NCI-H2171 (cell line): ENCODE results near the gene MEIS1.
"Not testable (repeated sequence)": the region's sequence is repeated elsewhere in the genome, so short reads cannot be mapped to it uniquely, and the experiment has no call there.

Experiments
- DNase-seq: peaks from one replicate; lab custom pipeline; 2025; lab: John Stamatoyannopoulos, UW

Gene MEIS1

DNA sequence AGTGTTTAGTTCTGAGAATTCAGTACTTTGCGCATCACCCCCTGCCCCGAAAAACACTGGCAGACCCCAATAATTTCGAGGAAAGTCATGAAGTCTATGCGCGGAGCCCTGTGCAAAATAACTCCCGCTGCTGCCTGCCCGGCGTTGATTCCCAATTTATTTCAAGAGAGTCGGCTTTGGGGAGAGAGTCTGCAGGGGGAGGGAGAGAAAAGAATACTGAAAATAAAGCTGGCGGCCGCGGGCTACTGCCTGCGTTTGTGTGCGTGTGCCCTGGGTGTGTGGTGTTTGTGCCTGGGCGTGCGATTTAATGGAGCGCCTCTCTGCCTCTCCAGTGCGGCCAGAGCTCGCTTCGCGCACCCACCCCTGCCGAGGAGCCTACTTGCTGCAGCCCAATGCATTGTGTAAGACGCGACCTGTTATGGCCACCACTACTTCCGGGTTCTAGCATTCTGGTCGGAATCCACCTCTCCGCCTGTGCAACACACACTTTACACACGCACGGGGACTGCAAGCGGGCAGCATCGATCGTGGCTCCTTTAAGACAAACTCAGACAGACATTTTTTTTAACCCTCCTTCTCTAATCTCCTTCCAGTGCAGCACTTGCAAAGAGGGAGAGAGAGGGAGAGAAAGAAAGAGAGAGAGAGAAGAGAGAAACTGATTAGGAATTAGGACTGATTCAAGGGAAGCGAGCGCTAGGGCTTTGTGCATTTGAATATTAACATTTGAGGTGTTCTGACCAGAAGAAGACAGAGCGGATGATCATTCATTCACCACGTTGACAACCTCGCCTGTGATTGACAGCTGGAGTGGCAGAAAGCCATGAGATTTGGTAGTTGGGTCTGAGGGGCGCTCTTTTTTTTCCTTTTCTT, at the start of gene MEIS1:
TSS of gene MEIS1 (plus strand) at position 447 of the 870 bp plus-strand sequence. CDS start 732 bp downstream, outside the sequence.
- peak; percentile 86 for DNase-seq

DNA sequence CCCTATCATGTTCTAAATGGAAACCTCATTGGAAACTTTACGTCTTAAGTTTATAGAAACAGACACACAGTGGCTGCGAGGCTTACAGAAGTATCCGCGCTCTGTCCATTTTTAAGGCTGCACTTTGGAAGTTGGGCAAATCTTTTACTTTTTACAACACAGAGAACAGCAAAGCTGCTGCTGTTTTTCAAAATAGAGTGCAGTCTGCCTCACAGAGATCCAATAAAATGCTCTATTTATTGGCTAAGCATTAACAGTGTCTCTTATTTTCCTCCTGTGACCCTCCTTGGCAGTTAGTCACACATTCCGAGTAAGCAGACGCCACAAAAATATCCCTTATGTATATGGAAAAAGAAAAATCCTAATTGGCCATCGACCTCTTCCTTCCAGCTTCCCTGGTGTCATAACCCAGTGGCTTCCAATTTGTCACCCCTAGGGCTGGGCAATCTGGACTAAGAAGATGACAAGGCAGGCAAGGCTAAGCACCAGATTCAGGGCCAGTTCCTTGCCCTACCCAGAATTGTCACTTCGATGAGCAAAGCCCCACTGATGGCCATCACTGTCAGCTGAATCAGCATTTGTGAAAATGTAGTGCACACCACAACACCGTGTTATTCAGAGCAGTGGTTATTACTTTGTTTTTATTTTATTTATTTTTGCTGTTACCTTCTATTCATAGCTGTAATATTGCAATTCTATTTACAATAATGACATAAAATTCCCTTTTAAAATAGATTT, 47.7 kb upstream of the MEIS1 start:
- DNase-seq, result no peak

DNA sequence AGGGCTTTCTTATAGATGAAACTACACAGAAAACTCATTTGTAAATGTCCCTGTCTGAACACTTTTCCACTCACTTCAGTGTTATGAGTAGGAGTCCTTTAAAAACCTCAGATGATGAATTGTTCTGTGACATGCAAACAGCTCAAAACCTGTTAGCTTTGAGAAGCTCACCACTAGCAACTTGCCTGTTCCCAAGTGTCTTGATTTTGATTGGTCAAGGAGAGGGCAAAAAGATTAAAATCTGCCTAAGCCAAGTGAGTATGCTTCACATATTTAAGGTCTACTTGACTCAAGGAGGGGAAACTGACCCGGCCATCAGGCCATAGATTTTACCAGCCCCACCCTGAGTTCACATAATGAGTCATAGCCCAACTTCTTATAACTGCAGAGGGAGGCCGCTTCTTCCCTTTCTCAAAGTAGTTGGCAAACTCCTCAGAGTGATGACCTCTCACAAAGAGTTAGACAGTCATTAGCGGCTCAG, 45.2 kb upstream of the MEIS1 start:
- no peak for DNase-seq

DNA sequence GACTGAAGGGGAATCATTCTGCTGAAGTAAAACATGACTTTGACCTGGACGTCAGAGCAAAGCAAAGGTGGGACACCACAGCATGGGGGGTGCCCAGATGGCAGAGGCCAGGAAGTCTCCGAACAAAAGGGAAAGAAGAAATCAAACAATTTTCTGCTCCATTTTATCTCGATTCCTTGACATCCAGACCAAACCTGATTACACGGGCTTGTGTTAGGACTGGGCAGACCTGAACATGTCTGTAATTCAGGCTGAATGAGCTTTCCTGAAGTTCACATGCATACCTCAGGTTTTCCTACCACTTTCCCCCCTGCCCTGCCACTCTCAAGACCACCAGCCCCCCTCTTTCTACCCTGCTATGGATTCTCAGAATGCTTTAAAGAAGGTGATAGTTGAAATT, 44.8 kb upstream of the MEIS1 start:
- DNase-seq, result no peak

DNA sequence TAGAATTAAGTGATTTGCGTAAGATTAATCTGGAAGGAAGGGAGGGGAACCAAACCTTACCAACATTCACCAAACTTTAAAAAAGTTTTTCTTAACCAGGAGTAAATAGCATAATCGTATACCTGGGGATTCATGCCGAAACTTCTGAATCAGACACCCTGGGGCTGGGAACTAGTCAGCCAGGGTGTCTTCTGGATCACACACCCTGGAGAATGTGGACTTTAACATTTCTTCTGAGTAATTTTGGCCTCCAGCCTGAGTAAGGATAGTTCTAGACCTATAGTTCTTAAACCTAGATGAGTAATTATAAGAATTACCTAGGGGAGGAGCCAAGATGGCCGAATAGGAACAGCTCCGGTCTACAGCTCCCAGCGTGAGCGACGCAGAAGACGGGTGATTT, 44.1 kb upstream of the MEIS1 start:
- DNase-seq, result no peak

DNA sequence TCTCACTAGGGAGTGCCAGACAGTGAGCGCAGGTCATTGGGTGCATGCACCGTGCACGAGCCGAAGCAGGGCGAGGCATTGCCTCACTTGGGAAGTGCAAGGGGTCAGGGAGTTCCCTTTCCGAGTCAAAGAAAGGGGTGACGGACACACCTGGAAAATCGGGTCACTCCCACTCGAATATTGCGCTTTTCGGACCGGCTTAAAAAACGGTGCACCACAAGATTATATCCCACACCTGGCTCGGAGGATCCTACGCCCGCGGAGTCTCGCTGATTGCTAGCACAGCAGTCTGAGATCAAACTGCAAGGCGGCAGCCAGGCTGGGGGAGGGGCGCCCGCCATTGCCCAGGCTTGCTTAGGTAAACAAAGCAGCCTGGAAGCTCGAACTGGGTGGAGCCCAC, 43.7 kb upstream of the MEIS1 start:
- DNase-seq, result not testable (repeated sequence)

DNA sequence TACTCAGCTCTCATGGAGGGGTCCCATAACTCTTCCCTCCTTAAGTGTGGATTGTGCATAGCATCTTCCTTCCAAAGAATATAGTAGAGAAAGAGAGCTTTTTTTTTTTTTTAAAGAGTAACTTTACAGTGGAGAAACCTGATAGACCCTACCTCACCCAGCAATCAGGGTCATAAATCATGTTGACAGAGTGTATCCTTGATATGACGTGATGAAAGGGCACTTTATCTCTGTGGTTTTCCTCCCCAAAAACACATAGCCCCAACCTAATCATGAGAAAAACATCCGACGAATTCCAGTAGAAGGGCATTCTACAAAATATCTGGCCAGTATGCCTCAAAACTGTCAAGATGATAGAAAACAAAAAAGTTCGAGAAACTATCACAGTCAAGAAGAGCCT, 29.5 kb upstream of the MEIS1 start:
- no peak for DNase-seq

DNA sequence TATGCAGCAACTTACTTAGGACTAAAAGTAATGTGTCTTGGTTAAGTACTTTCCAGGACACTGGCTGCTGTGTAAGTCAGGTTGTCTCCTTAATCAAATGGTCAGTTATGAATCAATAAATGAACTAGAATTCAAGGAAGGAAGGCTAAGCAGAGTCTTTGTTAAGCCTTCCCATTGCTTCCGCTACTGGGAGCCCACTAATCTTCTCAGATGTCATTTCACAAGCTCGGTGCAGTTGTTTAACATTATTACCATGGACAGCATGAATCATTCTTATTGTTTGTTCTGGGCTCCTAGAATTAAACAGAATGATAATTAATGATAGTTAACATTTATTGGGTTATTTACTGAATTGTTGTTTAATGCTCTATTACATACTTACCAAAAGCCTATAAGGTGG, 26.0 kb upstream of the MEIS1 start:
- no peak for DNase-seq

DNA sequence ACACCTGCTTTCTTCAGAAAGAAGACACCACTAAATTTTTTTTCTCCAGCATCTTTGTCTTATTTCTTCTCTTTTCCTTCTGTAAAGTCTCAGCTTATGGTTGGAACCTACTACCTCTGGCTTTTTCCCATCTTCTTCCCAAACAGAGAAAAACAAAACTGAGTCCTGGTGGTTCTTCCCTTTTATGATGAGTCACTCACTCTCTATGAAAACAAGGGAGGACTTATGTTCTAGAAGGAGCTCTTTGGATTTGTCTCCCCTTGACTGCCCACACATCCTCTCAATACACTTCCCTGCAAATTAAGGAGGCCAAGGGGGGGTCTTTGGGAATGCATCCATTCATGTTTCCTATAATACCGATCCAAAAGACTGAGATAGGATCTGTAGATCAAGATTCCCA, 22.1 kb upstream of the MEIS1 start:
- no peak for DNase-seq

DNA sequence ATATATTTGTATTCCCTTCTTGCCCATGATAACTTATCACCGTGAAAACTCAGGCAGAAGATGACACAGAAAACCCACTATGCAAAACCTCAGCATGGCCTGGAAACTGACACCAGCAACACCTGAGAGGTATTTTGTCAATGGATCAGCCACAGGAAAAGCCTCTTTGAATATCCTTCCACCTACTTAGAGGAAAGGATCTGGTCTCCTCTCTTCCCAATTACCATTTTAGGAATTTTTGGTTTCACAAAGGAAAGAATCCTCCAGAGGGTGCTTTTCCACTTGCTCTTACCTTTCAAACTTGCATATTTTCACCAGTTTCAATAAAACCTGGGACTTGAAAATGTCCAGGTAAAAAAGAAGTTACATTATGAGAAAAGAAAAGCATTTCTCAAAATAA, 20.0 kb upstream of the MEIS1 start:
- DNase-seq, result no peak

DNA sequence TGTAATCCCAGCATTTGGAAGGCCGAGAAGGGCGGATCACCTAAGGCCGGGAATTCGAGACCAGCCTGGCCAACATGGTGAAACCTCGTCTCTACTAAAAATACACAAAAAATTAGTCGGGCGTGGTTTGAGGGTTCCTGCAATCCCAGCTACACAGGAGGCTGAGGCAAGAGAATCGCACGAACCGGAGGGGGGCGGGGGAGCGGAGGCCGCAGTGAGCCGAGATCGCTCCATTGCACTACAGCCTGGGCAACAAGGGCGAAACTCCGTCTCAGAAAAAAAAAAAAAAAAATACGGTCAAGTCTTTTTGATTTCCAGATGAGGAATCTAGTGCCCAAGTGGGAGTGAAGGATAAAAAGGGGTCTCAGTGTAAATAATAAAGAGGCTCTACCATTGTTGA, 16.5 kb upstream of the MEIS1 start:
- no peak for DNase-seq

DNA sequence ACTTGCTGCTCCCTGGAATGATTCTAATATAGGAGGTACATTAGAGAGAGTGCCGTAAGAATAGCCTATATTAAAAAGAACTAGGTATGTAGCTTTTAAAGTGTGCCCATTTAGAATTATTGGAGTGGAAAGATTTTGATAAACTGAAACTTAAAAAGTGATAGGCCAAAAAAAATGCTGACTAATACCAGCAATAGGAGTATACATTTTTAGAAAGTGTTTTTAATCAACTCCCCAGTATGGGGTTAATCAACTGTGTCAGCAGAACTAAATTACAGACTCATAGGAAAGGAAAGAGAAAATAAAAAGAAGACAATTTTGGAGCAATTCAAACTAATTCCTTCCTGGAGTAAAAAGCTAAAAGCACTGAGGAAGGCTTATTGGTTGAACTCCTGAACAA, 13.3 kb upstream of the MEIS1 start:
- DNase-seq, result no peak

DNA sequence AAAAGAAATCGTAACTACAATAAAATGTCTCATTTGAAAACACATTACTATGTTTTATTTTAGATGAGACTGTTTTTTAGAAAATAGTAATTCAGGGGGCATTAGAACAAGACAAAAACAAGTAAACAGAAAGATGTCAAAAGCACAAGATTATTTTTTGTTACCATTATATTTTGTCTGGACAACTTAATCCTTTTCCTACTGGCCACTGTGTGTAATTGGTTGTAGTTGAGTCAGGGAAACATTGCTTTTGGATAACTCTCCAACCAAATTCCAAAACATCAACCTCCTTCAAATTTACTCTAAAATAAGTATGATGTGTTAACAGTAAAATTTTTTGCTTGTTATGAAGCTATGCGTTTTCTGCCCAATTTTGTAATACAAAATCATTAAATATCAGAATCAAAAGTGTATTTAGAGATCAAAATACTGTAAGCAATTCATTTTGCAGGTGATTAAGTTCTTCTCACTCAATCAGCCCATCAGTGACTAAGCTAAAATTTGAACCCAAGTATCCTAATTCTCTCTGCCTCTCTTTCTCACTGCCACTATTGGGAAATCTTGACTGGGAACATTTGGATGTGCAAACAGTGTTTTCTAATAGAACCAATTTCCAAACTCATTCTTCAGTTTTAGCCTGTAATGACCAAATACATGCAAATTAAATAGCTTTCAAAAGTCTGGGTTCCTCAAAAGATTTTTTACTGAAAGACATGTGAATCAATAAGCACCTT, 11.4 kb upstream of the MEIS1 start:
- no peak for DNase-seq

DNA sequence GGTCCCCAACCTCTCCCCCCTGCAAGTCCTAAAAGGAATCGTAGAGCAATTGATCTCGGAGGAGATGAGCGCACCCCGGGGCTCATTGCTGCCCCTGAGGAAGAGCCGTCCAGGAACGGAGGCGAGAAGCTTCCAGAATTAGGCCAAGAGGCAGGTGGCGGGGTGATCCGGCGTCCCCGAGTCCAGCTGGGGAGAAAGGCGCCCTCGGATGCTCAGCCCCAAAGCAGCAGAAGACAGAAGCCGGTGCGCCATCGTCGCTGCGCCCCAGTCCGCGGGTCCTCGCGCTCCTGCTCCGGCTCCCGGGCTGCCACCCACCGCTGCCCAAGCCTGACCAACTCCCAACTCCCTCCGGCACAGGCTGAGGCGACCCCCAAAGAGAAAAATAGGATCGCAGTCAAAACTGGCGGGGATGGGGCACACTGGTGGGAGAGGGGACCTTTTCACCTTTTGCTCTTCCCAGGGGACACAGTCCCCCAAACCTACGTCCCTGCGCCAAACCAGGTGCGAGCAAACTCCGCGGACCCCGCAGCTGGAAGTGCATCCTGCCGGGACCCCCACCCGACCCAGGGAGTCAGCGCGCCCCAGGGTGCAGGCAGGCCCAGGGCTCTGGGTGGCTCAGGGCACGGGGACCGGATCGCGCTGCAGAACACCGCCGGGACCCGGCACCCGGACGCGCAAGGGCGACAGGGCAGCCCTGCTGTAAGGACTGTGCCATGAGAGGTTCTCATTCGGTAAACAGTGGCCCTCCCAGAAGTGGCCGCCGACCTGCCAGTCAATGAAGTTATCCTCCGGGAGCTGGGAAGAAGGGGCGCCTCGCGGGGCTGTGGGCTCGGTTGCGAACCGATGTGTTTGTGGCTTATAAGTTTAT, 8.4 kb upstream of the MEIS1 start:
- no peak for DNase-seq

DNA sequence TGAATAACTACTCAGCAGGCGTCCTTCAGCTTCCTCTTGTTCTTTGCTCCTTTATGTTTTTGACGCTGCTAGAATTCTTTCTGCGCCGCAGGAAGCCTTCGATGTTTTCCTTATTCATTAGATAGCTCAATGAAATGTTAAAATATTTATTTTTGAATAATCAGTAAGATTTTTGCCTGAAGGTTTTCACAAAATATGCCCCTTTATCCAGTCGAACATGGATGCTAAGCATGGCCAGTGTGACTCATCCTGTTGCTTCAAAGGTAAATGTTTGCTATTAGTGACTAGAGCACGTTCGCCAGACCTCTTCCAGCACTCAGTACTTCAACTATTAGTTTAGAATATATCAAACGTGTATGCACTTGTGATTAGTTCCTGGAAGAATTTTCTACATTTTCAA, 7.6 kb upstream of the MEIS1 start:
- no peak for DNase-seq

DNA sequence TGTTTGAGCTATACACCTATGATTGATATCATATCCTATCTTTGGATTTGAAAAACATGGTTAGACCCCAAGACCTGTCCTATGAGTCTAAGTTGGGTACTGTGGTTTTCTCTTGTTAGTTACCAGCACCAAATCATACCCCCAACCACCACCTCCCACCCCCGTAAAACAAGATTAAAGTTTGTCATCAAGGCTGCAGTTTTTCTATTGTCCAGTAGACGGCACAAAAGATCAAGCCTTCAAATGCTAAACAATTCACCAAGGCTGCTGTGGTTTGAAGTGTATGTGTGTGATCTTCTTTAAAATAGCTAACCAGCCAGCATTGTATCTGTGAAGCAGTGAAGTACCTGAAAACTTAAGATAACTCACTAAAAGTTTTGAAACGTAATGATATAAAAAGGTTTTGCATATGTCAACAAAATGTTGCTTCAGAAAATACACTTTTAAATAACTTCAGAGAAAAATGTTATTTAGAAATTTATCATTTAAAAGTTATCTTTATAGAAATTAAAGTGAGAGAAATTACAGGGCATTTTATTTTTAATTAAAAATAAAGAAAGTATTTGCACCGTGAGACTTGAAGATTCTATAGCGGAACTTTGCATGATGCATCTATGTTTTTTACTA, 5.8 kb upstream of the MEIS1 start:
- peak; percentile 40 for DNase-seq

DNA sequence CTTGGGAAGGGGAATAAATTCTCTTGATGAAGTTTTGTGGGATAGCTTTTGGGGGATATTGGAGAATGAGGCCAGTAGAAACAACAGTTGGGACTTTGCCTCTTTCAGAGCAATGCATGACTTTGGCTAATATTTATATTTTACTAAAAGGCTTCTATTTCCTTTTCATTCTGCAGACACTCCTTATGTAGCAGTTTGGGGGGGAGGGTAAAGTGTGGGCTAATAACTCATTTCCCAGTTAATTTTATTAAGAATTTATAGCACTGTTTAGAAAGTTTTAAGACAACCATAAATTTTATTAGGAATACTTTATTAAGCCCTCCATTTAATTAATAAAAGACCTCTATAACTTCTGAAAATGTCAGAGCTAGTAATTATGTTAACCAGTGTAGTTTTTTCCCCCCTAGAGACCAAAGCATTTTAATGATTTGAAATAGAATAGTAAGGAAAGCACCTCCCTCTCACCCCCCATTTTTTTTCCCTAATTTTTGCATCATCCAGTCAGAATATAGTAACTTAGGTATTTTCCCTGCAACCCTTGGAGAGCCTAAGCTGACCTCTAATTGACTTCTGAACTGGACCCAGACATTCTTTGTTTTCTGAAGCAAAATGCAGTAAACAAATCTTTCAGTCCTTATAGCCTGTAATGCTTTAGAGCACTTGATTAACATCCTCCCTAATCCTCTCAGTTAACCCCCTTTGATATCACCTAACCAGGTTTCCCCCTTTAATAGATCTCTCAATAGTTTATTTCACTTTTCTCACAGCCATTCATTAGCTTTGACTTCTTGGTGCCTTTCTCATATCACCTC, 5.0 kb upstream of the MEIS1 start:
- DNase-seq, result no peak

DNA sequence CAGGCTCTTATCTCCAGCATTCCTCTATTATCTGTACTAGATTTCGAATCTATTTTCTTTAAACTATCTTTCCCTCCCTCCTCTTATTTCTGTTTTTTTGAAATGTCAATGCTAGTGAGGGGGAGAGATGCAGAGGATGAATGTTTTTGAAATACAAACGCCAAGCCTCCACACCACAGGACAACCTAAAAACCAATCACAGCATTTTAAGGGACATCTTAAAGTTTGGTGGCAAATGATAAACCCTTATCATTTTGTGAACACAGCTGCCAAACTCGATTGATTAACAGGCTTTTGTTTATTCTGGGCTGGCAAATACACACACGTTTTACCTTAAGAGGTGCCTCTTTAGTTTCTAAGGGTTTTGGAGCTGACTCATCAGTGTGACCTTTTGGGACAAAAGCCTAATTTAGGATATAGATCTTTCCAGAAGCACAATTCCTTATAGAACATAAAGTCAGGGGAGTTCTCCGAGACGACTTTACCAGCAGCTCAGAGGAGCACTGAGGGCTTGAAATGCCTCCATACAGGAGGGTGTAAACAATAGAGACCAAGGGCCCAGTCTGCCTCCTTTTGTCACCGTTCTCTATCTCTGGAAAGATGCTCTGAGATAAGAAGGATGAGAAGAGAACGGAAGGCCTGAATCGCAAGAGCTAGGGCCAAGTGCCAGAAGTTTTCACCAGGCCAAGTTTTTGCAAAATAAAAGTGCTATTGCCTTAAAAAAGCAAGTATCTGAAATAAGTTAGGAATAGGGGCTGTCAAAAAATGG, 4.2 kb upstream of the MEIS1 start:
- no peak for DNase-seq

DNA sequence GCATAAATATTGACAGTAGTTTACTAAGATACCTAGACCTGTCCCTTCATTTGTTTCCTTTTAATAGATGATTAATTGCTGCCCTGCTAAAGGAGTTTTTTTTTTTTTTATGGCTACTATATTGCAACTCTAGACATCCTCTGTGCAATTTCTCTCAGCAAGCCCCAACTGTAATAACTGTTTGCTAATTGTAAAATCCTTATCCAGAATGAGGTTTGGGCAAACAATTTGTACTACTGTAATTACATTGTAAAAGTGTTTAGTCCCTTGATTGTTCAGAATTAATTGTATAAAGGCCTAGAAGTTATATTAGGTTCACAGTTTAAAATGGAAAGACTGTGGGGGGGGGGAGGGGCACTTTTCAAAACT, 3.7 kb upstream of the MEIS1 start:
- no peak for DNase-seq
